Neural crest cell (in vitro differentiated cells): ENCODE measurements around the gene IL3. TPM values are rescaled to one million over a fixed set of nuclear protein-coding genes. Genes with fewer than 3 reads are reported as not detected.

Experiments
- total RNA-seq: library from RNA; stranded (reverse); gene quantifications from 2 replicates; pipeline ENCODE4 v1.2.1, GENCODE V29; 2021

IL3 gene
- total RNA-seq, 1 donor from 2014 or later: not detected

Other genes starting within 250 kb of the IL3 start
- not detected in 2 replicates for gene MEIKIN, start 115.0 kb upstream of the IL3 start, total RNA-seq
- gene ACSL6, start 49.0 kb upstream of the IL3 start, total RNA-seq: 0.84 and 1.7 TPM in 2 replicates
- not detected in 2 replicates for gene CSF2, start 13.1 kb downstream of the IL3 start, total RNA-seq
- gene P4HA2, start 167.2 kb downstream of the IL3 start, total RNA-seq: 10.8 and 11.3 TPM in 2 replicates
- gene PDLIM4, start 197.0 kb downstream of the IL3 start, total RNA-seq: 37.4 and 38.0 TPM in 2 replicates
- 0.47 and 0.68 TPM in 2 replicates for gene SLC22A4, start 233.7 kb downstream of the IL3 start, total RNA-seq